GM21381 (cell line): ENCODE results near the gene PNMA3.
"Not testable (repeated sequence)": the region's sequence is repeated elsewhere in the genome, so short reads cannot be mapped to it uniquely, and the experiment has no call there.

ENCODE experiments used
- ATAC-seq: cut with Tn5 transposase; IDR thresholded peaks from one replicate; pipeline ENCODE4 v1.9.1; 2021; ENCODE audit warnings: mild to moderate bottlenecking, moderate library complexity; ENCODE audit not compliant: unreplicated experiment

PNMA3 gene

GRCh38 chrX:153055871-153056749, at the start of gene PNMA3:
TSS of gene PNMA3 (plus strand) at chrX:153056470. CDS start at chrX:153057056, 586 bp downstream.
- no peak for ATAC-seq

- not testable (repeated sequence) for ATAC-seq
Observed at GRCh38 chrX:153017174-153017573, 39.1 kb upstream of the PNMA3 start.

DNA sequence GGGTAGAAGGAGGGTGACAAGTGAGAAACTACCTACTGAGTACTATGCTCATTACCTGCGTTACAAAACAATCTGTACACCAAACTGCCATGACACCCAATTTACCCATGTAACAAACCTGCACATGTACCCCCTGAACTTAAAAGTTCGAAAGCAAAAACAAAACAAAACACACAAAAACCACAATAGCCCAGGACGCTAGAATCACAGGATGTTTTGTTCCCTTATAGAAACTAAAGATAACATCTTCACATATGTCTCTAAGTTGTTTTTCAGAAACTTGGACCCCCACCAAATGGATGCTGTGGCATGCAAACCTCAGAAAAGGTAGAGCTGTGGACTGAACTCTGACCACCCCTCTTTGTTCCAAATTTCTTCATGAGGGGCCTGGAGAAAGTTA, 37.1 kb upstream of the PNMA3 start:
- ATAC-seq = no peak

DNA sequence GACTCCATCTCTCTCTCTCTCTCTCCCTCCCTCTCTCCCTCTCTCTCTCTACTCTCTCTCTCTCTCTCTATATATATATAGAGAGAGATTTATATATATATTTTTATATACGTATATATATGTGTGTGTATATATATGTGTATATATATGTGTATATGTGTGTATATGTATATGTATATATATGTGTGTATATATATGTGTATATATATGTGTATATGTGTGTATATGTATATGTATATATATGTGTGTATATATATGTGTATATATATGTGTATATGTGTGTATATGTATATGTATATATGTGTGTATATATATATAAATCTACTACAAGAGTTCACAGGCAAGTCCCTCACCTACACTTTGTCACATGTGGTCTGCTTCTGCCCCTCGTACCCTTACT, 29.8 kb upstream of the PNMA3 start:
- ATAC-seq = not testable (repeated sequence)

- ATAC-seq = not testable (repeated sequence)
Observed at GRCh38 chrX:153028487-153028886, 27.8 kb upstream of the PNMA3 start.

DNA sequence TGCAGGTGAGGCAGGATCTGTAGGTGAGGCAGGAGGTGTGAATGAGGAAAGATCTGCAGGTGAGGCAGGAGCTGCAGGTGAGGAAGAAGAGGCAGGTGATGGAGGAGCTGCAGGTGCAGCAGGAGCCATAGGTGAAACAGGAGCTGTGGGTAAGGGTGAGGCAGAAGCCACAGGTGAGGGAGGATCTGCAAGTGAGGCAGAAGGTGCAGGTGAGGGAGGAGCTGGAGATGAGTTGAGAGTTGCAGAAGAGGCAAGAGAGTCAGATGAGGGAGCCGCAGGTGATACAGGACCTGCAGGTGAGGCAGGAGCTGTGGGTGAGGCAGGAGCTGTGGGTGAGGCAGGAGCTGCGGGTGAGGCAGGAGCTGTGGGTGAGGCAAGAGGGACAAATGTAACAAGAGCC, 27.1 kb upstream of the PNMA3 start:
- no peak for ATAC-seq

DNA sequence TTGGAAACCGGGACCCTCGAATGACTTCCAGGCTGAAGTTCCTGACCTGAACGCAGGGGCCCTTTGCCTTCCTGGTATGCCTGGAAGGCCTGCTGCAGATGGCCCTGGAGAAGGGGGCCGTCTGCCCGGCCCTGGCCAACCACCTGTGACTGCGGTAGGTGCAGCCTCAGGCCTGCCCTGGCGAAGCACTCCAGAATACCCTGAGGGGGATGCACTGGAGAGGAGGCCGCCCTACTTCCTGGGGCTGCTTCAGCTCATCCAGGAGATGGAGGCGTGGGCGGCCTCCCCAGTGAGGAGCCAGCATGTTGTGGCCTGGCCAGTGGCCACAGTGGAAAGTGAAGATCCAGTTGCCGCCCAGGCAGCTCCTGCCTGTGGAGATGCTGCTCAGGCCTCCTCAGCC, 26.4 kb upstream of the PNMA3 start:
- no peak for ATAC-seq

- no peak for ATAC-seq
Observed at GRCh38 chrX:153030801-153031200, 25.5 kb upstream of the PNMA3 start.

DNA sequence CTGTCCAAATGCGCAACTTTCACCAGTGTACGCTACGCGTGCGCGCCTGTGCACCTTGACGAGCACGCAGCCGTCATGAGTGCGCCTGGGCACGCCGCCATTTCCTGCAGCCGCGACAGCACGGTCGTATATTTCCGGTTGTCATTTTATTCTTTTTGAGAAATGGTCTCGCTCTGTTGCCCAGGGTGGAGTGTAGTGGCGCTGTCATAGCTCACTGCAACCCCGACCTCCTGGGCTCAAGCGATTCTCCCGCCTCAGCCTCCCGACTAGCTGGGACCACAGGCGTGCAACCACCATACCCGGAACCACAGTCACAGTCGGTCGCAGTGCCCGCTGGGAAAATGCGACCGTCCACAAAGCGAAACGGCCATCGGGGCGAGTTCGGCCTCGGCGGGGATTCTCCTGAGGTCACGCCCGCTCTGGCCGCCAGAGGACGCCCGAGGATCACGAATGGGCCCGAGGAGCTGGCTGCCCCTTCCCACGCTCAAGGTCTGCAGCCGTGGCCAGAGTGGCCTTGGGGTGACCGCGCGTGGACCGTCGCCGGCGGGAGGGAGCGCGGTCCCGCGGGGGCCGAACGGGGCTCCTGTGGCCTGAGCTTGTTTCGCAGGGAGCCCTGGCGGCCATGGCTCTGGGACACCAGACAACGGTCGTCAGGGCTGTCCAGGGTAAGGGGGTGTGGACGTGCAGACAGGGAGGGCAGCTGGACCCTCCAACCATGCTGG, 23.7 kb upstream of the PNMA3 start:
- no peak for ATAC-seq

DNA sequence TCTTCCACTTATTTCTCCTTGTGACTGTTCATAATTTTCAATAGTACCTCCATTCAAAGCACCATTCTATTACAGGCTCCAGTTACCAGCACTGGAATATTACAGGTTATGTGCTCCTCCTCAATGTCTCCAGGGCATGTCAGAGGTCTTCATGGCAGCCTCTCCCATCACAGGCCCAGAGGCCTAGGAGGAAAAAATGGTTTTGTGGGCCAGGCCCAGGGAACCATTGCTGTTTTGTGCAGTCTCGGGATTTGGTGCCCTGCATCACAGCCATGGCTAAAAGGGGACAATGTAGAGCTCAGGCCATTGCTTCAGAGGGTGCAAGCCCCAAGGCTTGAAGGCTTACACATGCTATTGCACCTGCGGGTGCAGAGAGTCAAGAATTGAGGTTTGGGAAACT, 7.2 kb upstream of the PNMA3 start:
- no peak for ATAC-seq

GRCh38 chrX:153052534-153052933, 3.7 kb upstream of the PNMA3 start:
- ATAC-seq = no peak

GRCh38 chrX:153057281-153057680, 1.0 kb downstream of the PNMA3 start:
- no peak for ATAC-seq

DNA sequence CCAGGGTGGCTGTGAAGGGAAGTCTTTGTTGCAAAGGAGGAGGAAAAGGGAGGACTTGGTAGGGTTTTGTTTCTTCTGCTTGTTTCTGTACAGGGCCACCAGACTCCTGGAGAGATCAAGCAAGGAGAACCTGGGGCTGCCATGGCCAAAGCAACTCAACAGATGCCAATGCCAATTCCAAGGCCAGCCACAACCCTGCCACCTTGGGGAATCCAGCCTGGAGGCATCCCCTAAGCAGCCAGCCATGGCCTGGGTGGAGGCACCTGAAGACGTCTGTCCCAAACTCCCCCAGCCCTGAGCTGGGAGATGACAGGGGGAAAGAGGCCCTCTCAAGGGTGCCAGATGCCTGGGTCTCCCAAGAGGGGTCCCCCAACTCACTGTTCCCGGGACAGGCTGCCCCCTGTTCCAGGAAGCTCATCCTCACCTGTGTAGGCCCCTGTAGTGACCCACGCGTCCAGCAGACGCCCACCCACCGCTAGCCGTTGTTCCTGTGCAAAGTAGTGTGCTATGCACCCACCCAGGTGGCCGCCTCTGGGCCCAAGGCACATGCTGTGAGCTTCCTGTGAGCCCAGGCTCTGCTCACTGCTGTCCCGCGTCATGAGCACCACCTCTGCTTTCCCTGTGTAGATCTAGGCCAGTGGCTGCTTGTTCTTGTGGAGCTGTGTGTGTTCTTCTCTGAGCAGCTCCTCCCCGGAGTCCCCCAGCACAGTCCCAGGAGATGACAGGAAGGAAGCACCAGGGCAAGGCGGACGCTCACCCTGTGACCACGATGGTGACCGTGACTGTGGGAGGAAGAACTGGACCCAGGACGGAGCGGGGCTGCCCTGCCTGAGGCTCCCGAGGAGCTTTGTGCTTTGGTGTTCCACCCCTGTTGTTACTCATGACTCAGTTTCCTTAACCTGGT, 3.2 kb downstream of the PNMA3 start:
- ATAC-seq = no peak

DNA sequence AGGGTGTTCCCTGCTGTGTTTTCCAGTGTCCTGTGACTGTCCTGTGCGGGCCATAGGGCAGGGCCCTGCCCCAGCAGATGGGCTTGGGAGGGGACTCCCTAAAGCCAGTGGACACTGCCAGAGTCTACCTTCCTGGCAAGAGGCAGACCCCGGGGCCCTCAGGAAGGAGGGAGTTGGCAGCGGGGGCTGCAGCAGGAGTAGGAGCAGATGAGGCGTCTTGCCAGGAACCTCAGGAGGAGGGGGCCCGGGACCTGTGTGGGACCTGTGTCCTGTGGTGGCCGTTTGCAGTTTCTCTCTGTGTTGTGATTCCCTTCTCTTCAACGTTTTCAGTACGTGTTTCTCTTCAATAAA, 3.8 kb downstream of the PNMA3 start:
- ATAC-seq = no peak

GRCh38 chrX:153061732-153062131, 5.5 kb downstream of the PNMA3 start:
- no peak for ATAC-seq

DNA sequence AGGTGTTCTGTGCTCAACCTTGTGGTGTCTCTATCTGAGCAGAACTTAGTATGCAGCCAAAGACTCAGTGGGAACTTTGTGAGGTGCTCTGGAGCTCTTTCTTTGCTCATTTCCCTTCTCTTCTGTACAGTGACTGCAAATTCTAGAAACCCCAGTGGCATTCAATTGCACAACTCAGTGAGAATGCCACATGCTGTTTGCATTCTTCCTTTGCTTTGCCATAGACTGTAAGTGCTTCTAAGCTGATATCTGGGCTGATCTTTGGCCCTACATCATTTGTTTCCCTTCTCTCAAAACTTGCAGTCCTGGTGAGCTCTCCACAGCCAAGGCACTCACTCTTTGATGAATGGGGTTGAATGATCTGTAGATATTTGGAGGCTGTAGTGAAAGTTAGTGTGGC, 7.0 kb downstream of the PNMA3 start:
- ATAC-seq = no peak

- no peak for ATAC-seq
Observed at GRCh38 chrX:153064061-153064460, 7.8 kb downstream of the PNMA3 start.

DNA sequence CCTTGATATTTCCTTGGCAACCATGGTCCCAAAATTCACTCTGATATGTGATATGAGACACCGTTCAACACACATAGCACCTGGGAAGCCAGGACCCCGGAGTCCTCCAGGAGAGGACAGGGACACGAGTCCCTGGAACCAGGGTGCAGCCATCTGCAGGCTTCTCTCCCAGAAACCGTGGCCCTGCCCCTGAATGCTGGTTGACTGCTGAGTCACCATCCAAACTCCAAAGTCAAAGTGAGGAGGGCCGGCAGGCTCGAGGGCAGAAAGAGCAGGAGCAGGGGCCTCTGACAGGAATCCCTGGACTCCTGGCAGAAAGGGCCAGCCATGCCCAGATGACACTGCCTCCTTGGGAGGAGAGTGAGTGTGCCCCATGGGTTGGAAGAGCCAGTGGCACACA, 9.1 kb downstream of the PNMA3 start:
- no peak for ATAC-seq

GRCh38 chrX:153066402-153066801, 10.1 kb downstream of the PNMA3 start:
- ATAC-seq = not testable (repeated sequence)

DNA sequence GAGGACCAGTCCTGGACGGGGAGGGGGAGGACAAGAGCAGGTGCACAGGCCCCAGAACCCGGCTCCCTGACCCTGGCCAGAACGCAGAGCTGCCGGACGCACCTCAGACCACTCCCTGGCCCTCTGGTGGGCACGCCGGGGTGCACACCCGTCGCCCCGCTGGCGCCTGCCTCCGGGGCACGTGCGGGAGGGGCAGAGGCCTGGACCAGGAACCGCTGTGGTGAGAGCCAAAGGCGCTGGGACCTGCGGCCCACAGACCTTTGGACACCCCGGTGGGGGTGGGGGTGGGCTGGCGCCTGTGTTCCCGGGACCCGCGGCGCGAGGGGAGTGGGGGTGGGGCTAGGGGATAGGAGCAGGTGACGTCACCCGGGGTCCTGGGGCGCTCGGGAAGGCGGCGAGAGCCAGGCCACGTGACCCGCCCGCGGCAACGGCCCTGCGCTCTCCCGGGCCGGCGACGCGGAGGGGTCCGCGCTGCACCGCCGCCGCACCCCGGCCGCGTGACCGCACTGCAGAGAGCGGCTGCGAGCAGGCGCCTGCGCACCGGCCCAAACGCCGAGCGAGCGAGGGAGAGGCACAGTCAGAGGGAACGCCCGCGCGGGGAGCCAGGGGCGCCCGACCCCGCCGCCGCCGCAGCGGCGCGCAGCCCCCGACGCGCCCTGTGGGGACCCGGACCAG, 15.8 kb downstream of the PNMA3 start, which contains the start of gene PNMA6A:
TSS of gene PNMA6A (plus strand) at position 546 of the 675 bp plus-strand sequence. CDS start 609 bp downstream, outside the sequence.
- ATAC-seq = not testable (repeated sequence)
